Loucy (cell line): ENCODE measurements around the gene ADIPOR2.

Source experiments
- CTCF ChIP-seq: fragments of 200-600 bp; sonication (generic); conservative IDR thresholded peaks from 2 replicates; pipeline ENCODE4 v1.5.1; 2014; ENCODE audit warnings: mild to moderate bottlenecking, antibody characterized with exemption, low read length
- EZH2phosphoT487 ChIP-seq: fragments of 200-600 bp; IDR thresholded peaks from 2 replicates; pipeline ENCODE4 v1.6.1; 2018; ENCODE audit warnings: antibody characterized with exemption, mild to moderate bottlenecking, moderate library complexity, borderline replicate concordance

GRCh38 chr12:1724250-1724649, 33.4 kb downstream of the ADIPOR2 start:
- no peak for TF ChIP-seq CTCF
- TF ChIP-seq EZH2phosphoT487, result no peak
